GM19351 (cell line): ENCODE measurements around the gene CA5A.
A peak's percentile ranks its signal among the peaks of the same experiment; 100 is the strongest.

Experiments
- ATAC-seq: cut with Tn5 transposase; IDR thresholded peaks from one replicate; pipeline ENCODE4 v1.9.1; 2021; ENCODE audit warnings: mild to moderate bottlenecking, moderate library complexity; ENCODE audit not compliant: unreplicated experiment

Gene CA5A

DNA sequence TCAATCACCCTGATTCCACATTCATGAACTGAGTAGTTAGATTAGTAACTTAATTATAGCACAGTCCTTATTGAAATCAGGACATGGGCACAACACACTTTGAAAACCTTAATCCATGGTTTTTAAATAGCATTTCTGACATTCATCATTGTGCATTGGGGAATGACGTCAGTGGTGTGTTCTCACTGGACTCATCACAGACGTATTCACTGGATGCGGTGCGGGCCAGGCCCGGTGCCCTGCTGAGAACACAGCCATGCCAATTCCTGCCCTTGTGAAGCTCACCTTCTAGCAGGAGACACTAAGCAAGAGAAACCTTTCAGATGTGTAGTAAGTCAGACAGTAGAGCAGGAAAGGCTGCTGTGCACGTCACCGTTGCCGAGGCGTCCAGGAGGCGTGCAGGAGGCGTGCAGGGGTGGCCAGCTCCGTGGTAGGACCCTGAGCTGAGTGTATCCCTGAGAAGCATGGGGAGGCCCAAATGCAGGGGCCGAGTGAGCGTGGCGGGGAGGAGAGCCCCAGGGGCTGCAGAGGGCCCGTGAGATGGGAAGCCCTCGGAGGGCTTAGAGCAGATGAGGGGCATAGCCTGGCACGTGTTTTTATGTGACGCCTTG lies 27.8 kb upstream of the CA5A start:
- ATAC-seq = no peak

DNA sequence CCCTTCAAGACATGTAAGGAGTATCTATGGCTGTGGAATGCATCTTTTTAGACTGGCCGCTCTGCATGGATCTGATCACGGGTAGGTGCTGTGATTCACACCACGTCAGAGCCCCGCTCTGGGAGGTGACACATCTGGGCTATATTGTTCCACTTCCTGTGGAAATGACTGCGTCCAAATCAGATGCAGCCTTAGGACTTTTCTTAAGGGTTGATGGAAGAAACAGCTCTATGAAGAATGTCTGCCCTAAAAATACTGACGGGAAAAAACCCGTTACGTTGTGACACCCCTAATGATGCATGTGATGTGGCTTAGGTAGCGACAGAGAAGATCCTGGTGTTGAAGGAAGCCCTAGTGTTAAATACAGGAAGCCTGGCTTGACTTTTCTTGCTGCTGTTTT lies 27.1 kb upstream of the CA5A start:
- no peak for ATAC-seq

DNA sequence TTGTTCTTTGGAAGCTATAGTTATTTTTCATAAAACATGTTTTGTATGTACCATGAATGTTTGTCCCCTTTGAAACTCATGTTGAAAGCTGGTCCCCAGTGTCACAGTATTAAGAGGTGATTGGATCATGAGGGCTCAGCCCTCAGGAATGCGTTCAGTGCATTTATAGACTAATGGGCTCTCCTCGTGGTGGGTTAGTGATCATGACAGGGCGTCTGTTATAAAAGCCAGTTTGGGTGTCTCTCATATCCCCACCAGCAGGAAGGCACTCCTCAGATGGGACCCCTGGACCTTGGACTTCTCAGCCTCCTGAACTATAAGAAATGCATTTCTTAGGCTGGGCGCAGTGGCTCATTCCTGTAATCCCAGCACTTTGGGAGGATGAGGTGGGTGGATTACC lies 25.3 kb upstream of the CA5A start:
- no peak for ATAC-seq

DNA sequence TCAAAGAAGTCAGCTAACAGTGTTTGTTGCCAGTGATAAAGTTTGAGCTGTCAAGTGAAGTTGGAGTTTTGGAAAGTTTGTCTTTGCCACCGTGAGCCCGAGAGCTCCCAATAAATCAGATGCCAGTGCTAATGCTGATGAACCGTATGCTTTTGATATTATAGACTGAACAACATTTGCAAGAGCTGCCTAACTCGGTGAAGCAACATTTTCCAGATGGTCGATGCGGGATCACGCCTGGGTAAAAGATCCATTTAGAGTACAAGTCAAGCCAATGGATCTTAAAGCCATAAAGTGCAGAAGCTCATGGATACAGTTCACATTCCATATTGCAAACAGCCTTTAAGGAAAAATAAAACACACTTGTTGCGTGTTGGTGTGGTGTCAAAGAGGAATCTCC lies 24.5 kb upstream of the CA5A start:
- ATAC-seq = no peak

DNA sequence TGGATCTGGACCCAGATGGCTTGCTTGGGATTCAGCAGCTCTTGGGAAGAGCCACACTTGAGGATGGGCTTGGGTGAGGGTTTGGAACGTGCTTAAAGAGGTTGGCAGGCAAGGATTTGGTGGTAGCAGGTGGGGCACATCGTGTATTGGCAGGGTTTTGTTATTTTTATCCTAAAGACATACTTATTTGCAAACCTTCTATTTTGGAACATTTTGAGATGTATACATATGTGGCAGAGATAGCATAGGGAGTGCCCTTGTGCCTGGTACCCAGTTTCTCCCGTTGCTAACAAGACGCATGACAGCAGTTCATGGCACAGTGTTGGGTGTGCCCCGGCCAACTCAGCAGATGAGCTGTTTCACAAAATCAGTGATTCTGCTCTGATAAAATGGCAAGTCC lies 24.0 kb upstream of the CA5A start:
- no peak for ATAC-seq

DNA sequence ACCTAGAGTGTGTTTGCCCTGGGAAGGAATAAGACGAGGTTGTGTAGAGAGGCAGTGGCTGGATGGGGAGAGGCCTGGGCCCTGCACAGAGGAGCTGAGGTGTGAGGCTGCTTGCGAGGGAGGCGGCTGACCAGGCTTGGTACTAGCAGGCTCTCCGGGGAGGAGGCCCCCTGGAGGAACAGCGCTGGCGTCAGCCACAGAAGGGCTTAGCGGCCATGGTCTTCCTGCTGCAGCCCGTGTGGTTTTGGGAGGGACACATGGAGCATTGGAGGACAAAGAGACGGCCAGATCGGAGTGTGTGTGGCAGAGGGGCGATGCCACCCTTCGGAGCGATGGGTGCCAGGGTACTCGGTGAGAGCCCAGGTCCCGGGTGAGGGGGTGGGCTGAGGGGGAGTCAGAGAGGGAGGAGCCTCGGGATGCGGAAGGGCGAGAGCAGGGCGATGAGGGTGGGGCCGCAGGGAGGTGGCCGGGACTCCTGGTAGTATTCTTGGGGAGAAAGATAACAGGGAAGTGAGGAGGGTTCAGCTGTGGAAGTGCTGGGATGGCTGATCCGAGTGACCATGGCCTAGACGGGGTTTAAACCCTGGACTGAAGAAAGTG lies 23.2 kb upstream of the CA5A start:
- no peak for ATAC-seq

DNA sequence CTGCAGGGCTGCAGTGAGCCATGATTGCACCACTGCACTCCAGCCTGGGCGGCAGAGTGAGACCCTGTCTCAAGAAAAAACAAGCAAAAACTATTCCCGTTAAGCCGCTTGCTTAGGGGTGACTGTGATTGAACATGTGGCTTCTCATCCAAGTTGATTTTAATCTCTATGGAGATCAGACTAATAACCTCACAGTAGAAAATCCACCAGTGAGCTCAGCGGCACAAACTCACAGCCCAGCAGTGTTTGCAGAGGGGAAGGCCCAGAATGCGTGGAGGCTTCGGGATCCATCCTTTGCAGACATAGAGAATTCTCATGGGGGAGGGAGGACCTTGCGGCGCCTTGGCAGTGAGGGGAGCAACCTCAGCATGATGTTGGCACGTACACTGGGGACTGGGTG lies 22.3 kb upstream of the CA5A start:
- ATAC-seq = no peak

DNA sequence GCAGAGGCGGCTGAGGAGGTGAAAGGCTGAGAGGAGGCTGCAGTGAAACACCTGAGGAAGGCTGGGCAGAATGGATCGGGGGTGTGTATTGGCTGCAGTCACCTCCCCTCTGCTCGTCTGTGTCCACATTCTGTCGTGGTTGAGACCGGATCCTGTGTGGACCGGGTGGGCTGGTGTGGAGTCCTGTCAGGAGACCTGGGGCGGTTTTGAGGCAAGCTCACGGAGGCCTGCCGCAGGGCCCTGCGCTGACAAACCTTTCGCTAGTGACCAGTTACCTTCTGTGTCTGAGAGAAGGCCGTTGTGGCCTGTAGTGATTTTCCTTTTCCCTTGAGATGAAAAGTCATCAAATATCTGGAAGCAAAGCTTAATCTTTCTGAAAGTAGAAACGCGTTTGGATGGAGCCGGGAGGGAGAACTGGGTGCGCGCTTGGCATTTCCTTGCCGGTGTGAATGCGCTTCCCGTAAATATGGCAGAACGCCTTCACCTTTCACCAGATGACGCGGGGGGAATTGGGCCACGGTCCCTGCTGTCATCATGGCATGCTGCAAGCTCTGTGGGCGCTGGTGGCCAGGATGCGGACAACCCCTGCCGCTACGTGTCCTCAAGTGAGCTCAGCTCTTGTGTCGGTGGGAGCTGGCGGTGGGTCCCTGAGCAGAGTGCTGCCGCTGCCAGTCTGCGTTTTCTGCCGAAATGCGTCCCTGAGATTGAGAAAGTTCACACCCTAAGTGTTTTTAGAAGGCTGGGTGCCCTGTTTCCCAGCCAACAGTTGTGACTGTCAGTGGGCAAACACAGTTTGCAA lies 21.2 kb upstream of the CA5A start:
- ATAC-seq = no peak

DNA sequence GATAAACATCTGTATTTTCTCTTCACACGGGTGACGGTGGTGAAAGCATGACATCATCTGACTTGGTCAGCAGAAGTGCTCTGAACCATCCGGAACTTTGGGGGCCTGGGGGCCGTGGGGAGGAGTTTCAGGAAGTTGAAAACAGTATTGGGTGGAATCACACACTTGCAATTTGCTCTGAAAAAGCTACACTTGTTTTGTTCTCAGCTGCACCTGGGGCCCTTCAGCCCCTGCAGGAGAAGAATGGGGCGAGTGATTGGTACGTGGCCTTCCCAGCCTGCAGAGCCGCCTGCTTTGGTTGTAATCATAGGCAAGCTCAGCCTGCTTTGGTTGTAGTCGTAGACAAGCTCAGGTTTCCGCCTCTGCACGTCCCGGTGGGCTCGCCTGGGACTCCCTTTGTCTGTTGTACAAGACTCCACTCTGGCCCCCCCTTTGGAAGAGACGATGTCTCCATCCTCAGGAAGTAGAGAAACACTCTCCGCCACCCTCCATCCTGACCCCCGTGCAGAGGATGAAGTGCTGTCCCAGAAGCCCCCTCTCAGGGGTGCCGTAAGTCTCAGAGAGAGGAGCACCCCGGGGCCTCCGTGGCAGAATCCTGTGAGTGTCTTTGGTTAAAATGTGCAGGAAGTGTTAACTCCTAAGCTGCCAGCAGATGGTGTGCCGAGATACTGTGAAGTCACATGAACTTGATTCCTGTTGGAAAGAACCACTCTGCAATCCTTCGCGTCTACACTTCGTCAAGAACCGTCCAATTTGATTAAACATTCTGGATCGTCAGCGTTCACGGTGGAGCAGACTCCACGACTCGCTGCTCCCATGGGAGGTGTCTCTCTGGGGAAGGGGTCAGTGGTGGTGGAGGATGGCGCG lies 20.3 kb upstream of the CA5A start:
- ATAC-seq = peak; percentile 43

DNA sequence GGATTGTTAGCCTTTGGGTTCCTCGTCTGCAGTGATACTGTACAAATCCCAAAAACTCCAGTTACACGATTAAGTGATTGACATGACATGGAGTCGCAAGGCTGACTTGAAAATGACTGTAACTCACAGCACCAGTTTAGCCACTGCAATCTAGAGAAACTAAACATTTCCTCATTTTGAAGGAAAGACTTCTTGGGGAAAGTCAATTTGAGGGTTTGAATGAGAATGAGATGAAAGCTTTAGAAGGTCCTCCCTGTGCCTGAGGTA lies 19.7 kb upstream of the CA5A start:
- ATAC-seq = peak; percentile 0

DNA sequence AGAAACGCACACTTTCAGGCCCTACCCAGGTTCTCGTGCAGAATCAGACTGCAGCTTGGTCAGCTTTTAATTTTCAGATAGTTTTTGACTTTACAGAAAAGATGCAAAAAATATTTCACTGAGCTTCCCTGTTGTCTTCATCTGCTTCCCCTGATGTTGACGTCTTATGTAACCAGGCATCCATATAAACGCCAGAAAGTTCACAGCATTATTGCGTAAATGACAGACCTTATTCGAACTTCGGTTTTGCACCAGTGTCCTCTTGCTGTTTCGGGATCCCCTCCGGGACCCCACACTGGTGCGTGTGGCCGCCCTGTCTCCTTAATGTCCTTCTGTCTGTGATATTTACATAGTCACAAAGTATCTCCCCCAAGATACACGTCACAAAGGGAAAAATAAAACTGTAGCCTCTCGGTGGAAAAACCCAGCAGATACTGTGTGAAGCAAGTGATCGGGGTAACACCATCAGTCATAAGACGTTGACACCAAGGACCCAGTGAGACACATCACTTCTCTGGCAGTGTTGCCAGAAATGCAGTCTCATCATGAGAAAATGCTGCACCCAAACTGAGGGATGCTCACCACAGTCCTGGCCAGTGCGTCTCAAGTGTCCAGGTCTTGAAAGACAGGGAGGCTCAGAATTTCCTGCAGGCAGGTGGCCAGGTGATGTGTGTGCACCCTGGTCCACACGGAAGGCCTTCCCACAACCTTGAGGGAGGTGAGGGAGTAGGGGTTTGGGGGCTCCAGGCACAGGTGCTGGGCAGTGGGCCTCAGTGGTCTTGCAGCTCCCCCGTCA lies 19.2 kb upstream of the CA5A start:
- ATAC-seq = no peak

DNA sequence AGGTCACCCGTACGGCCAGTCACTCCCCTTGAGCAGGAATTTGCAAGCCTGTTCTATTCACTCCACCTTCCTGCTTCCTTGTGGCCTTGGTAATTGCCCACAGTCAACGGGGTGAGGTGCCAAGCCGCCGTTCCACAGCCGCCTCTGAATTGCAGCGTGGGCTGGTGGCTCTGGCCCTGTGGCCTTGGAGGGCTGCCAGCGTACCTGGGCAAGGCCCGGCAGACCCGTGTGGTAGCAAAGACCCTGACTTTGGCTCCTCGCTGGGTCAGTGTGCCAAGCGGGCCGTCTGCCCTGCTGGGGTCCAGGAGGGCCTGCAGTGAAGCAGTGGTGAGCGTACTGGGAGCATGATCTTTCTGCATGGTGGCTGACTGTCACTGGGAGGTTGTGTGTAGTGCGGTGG lies 18.5 kb upstream of the CA5A start:
- no peak for ATAC-seq

DNA sequence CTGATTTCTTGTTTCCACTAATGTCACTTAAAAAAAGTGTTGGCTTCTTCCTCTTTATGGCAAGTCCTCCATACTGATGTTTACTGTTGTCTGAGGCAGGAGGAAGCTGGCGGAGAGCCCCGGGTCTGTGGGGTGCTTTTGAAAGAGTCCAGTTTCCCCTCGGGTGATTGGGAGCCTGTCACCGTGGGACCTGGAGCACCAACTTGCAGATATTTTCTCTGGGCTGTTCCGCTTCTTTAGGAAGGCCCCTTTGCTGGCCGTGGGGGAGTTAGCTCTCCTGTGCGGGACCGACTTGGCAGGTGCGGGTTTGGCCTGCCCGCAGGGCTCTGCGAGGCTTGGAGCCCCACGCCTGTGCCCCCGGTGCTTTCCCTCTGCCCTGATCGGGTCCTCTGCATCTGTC lies 18.0 kb upstream of the CA5A start:
- no peak for ATAC-seq

DNA sequence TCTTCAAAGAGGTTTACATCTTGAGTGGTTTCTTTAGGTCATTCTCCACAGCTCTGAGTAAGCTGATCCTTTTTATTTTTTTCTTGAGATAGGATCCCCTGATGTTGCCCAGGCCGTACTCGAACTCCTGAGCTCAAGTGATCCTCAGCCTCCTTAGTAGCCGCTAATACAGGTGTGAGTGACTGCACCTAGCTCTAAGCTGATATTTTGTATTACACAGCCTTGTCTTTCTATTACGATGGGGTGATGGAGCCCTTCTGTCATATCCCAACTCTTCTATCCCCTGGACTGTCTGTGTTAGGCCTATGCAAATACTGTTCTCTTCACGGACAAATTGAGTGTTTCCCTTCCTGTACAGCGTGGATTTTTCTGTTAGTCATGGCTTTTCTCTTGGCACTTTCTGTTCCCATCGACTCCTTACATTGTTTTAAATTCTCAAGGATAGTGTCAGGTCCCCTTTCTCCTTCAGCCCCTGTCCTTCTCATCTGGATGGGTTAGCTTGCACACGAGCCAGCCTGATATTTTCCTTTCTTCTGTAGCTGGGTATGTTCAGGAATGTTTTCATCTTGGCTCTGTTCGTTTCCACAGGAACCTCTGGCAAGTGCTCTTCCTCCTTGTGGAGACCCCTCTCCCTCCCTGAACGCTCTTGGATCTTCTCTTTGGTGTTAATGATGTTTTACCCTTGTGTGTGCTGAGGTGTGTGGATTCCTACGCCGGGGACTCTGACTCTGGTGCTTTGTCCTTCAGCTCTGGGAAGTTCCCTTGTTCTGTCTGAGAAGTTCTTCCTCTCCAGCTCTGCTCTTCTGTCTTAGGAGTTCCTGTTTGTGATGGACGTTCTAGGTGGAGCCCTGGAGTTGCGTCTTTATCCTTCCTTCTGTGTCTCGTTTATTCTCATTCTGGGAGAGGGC lies 17.2 kb upstream of the CA5A start:
- no peak for ATAC-seq

DNA sequence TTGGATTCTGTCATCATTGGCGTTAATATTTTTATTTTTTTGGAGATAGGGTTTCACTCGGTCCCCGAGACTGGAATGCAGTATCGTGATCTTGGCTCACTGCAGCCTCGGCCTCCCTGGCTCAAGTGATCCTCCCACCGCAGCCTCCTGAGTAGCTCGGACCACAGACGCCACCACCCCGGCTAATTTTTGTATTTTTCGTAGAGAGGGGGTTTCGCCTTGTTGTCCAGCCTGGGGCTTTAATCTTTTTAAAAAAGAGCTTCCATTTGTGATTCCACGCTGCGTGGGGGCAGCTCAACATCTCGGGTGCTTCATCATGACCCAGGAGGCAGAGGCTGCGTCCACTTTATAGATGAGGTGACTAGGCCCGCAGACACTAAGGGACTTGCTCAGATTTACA lies 16.4 kb upstream of the CA5A start:
- no peak for ATAC-seq

DNA sequence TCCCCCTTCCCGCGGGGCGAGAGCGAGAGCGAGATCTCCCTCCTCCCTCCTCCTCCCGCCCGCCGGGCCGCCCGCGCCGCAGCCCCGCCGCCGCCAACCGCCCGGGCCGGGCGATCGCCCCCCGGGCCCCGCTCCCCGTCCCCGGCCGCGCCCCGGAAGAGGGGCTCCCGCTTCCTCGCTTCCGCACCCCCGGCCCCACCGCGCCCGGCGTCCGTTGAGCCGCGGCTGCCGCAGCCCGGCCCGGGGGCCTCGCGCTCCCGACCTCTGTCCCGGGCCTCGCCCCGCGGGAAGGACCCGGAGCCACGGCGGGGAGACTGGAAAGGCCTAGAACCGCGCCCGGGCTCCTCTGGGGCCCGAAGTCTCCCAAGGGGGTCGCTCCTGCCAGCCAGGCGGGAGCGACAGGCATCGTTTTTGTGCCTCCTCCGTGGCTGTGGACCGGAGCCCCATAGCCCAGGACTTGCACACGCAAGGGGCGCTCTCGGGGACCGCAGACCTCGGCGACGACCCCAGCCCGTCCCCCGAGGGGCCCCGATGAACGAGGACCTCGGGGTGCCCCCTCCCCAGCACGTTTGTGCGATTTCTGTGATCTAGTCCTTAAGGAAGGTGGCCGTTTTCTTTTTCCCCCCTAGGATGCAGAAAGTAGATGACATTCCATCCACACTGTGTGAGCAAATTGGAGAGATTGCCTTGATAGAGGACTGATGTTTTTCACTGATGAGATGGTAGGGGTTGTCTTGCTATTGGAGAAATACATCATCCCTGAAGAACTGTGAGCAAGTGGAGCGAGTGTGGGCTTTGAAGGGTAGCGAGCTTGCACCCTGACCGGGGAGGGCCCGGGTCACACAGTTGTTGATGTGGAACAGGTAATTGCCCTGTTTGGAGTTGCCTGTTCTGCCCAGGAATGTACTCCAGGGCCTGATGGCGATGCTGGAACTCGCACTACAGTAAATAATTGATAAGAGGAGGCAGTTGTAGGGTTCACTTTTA lies 15.5 kb upstream of the CA5A start:
- ATAC-seq = no peak

DNA sequence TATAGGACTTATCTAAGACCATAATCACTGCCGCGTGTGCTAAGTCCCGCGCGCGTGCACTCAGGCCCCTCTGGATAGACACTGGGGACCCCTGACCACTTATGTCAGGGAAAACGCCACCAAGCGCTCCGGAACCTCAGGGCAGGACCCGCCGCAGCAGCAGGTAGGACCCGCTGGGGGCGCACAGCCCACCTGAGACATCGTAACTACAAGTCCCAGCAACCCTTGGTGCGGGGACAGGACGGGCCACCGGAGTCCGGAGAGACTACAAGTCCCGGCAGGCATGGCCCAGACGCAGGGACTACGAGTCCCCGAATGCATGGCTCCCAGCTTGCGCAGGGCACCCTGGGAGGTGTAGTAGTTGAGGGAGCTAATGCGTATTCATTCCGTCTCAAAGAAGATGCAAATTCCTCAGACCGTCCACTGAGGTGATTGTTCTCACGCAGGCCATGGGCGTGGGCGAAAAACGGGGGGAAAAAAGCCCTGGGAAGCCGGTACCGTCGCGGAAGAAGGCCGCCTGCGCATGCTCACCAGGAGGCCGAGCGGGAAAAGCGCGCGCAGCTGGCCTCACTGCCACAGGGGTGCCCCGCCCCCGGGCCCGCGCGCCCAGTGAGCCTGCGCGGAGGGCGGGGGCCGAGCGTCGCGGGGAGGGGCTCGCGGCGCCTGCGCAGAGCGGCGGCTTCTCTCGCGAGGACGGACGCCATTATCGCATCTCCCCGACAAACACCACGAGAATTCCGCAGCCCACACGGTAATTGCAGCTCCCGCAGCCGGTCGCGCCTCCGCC lies 14.6 kb upstream of the CA5A start, which contains the start of gene BANP:
Gene BANP (plus strand): TSS at position 670 of the 787 bp plus-strand sequence. CDS start 23,682 bp downstream, outside the sequence.
- peak; percentile 87 for ATAC-seq
